B cell (primary cell): Measurements from ENCODE around the gene PHF23. TPM values are rescaled to one million over a fixed set of nuclear protein-coding genes. Genes with fewer than 3 reads are reported as not detected.

ENCODE experiments used
- ATAC-seq: fragments of 200-7000 bp; cut with Tn5 transposase; one replicate; pipeline ENCODE4 v1.10.0; 2021; ENCODE audit warnings: low read depth, mild to moderate bottlenecking, moderate number of reproducible peaks, moderate library complexity
- CTCF ChIA-PET: fragments of 350-600 bp; sonication (Branson Sonifier 250); formaldehyde crosslinking; loops from one replicate; lab custom pipeline; 2021; ENCODE audit warnings: antibody characterized with exemption, inconsistent platforms; lab: Charles Lee
- POLR2A ChIA-PET: fragments of 350-600 bp; sonication (Branson Sonifier 250); formaldehyde crosslinking; loops from one replicate; lab custom pipeline; 2021; ENCODE audit warnings: antibody characterized with exemption; lab: Charles Lee
- DNase-seq: peaks from one replicate; pipeline ENCODE4 v3.0.0; 2013
- H2AFZ ChIP-seq: 2 replicates; pipeline ENCODE4 v1.6.1; 2012; ENCODE audit warnings: mild to moderate bottlenecking, low read depth, low read length; ENCODE audit not compliant: insufficient read depth, poor library complexity, severe bottlenecking
- H3K27ac ChIP-seq, 2 donors: 1 replicate in 1 of 2; 2 replicates in 1 of 2; pipeline ENCODE4 v1.5.1; 2012 to 2013; ENCODE audit warnings: low read length in 2 of 2, mild to moderate bottlenecking in 2 of 2, moderate library complexity in 1 of 2
- H3K27me3 ChIP-seq, 4 experiments: fragments of 200-600 bp in 1 of 4; sonication (generic) in 1 of 4; replicated peaks in 1 of 4; 1 replicate in 2 of 4; 2 replicates in 2 of 4; pipeline versions ENCODE4 v1.6.1 to v1.7.0; 2013 to 2016; ENCODE audit warnings: low read length in 3 of 4, mild to moderate bottlenecking in 2 of 4, mixed read lengths in 1 of 4, moderate library complexity in 1 of 4; ENCODE audit not compliant: insufficient read depth in 4 of 4, control insufficient read depth in 3 of 4; ENCODE audit errors: control extremely low read depth in 1 of 4
- H3K36me3 ChIP-seq, 2 experiments: replicated peaks in 1 of 2; 1 replicate in 1 of 2; 2 replicates in 1 of 2; pipeline versions ENCODE4 v1.6.1 to v1.7.1; 2013; ENCODE audit warnings: low read length in 1 of 2; ENCODE audit not compliant: insufficient read depth in 2 of 2, control insufficient read depth in 1 of 2; ENCODE audit errors: control extremely low read depth in 1 of 2, extremely low read depth in 1 of 2
- H3K4me1 ChIP-seq, 2 donors: fragments of 200-600 bp in 1 of 2; sonication (generic) in 1 of 2; 1 replicate in 1 of 2; 2 replicates in 1 of 2; pipeline versions ENCODE4 v1.5.1 to v1.6.1; 2013 to 2017; ENCODE audit warnings: low read length in 2 of 2; ENCODE audit not compliant: control insufficient read depth in 2 of 2, insufficient read depth in 2 of 2
- H3K4me2 ChIP-seq: replicated peaks from 2 replicates; pipeline ENCODE3; 2012; ENCODE audit warnings: mild to moderate bottlenecking, low read depth, low read length; ENCODE audit not compliant: poor library complexity, severe bottlenecking
- H3K4me3 ChIP-seq, 5 experiments: fragments of 200-600 bp in 1 of 5; sonication (generic) in 1 of 5; 1 replicate in 3 of 5; 2 replicates in 2 of 5; pipeline versions ENCODE4 v1.5.1 to v1.7.0; 2011 to 2016; ENCODE audit warnings: low read length in 4 of 5, mild to moderate bottlenecking in 4 of 5, low read depth in 2 of 5, control low read depth in 1 of 5, moderate library complexity in 1 of 5; ENCODE audit not compliant: insufficient read depth in 1 of 5; ENCODE audit errors: control extremely low read depth in 1 of 5, extremely low read depth in 1 of 5
- H3K79me2 ChIP-seq: fragments of 200-600 bp; sonication (generic); one replicate; pipeline ENCODE4 v1.6.0; 2016; ENCODE audit warnings: low read length; ENCODE audit not compliant: control insufficient read depth, insufficient read depth
- H3K9ac ChIP-seq: fragments of 200-600 bp; sonication (generic); 2 replicates; pipeline ENCODE4 v1.6.1; 2017; ENCODE audit warnings: mild to moderate bottlenecking, low read length, moderate library complexity
- H3K9me3 ChIP-seq, 3 donors: one replicate each; pipeline versions ENCODE4 v1.6.1 to v1.7.1; 2013; ENCODE audit warnings: low read length in 2 of 3; ENCODE audit not compliant: control insufficient read depth in 2 of 3, insufficient read depth in 1 of 3; ENCODE audit errors: control extremely low read depth in 1 of 3
- H4K20me1 ChIP-seq: 2 replicates; pipeline ENCODE4 v1.6.0; 2012; ENCODE audit warnings: mild to moderate bottlenecking, low read length; ENCODE audit not compliant: insufficient read depth, control insufficient read depth, poor library complexity, severe bottlenecking
- H3K27ac Mint-ChIP-seq: one replicate; pipeline ENCODE4 v1.8.0; 2021; ENCODE audit warnings: mixed read lengths
- H3K27me3 Mint-ChIP-seq: one replicate; pipeline ENCODE4 v1.8.0; 2021; ENCODE audit warnings: mixed read lengths
- H3K4me1 Mint-ChIP-seq: one replicate; pipeline ENCODE4 v1.8.0; 2021; ENCODE audit warnings: mixed read lengths
- H3K4me3 Mint-ChIP-seq: one replicate; pipeline ENCODE4 v1.8.0; 2021; ENCODE audit warnings: mixed read lengths
- H3K9me3 Mint-ChIP-seq: one replicate; pipeline ENCODE4 v1.8.0; 2022; ENCODE audit warnings: mixed read lengths; ENCODE audit not compliant: insufficient read depth
- CTCF ChIP-seq: fragments of 200-600 bp; IDR thresholded peaks from one replicate; pipeline ENCODE4 v1.8.0; 2022; ENCODE audit warnings: antibody characterized with exemption, mild to moderate bottlenecking
- EZH2 ChIP-seq: IDR thresholded peaks from 2 replicates; pipeline ENCODE4 v1.6.1; 2012; ENCODE audit warnings: borderline replicate concordance, low read depth, mild to moderate bottlenecking, moderate library complexity, low read length; ENCODE audit not compliant: insufficient read depth, poor library complexity, severe bottlenecking
- WGBS: methylation state at CpG from one replicate; pipeline ENCODE4 v1.1.5; 2013; ENCODE audit warnings: missing lambda C conversion rate; ENCODE audit not compliant: insufficient coverage; 5-methylcytosine and 5-hydroxymethylcytosine counted together
- intact Hi-C: fragments of 100-400 bp; cut with micrococcal nuclease; formaldehyde crosslinking; loops from one replicate; pipeline ENCODE4 v1.10.0; 2022
- polyA plus RNA-seq: library from polyadenylated mRNA; depleted of rRNA; stranded (reverse); fragments of >200 nt; gene quantifications from 2 replicates; pipeline ENCODE4 v1.2.3, GENCODE V29; 2012
- total RNA-seq, 2 donors: library from RNA; stranded (reverse); fragments of 120-200 nt in 1 of 2; gene quantifications; 1 replicate in 1 of 2; 2 replicates in 1 of 2; pipeline versions ENCODE4 v1.2.3 to v1.2.4, GENCODE V29; 2013 to 2022

The PHF23 gene
- total and polyA plus RNA-seq, 2 donors (not counting 1 experiment from before 2014, with no cell fraction given), result 17.6 to 42.3 TPM

DNA sequence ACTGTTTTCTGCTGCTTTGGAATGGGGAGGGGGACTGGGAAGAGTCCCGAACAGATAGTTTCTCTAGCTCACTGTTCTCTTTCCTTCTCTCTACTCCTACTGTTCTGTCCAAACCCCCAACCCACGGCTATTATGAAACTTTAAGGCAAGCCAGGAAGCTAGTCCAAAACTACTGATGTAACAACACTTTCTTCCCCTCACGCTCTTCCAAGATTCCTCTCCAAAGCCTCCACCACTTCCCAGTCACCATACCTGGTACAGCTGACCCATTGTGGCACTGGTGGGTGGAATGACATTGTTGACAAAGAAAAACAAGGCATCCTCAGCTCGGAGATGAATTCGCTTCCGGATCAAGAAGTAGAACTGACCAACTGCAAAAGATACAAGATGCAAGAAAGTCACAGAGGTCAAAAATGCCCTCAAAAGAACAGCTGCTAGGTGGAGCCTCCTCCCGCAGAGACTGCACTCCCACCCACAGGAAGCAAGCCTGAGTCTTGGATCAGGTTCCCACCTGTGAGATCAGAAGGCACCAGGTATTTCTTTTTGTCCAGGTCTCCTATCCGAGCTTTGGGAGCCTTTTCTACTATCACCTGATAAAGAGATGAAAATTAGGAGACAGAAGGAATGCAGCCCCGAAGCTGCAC, 2.0 kb upstream of the PHF23 start:
- Mint-ChIP-seq H3K9me3 (no peaks in the 10 kb centered on the region), H3K27me3 (no peaks in the 10 kb centered on the region), H3K4me1 (peaks cover 44% of the 10 kb centered on the region), H3K4me3 (peak overlapping the region; percentile 98), H3K27ac (peak overlapping the region; percentile 100)
- intact Hi-C loops, result no loop called here
- H3K4me2 ChIP-seq, result peak overlapping the region; percentile 79
- peaks cover 22% of the 10 kb centered on the region for H4K20me1 ChIP-seq
- H3K9ac ChIP-seq, result peak overlapping the region; percentile 82
- 70% methylated on average over 6 of the region's 9 CpGs for WGBS
- peak overlapping the region; percentile 94 to 97 for H3K27ac ChIP-seq
- H3K36me3 ChIP-seq, result peaks cover 1 to 29% of the 10 kb centered on the region in 2 experiments
- no peak for ATAC-seq
- H2AFZ ChIP-seq, result peak overlapping the region; percentile 86
- POLR2A ChIA-PET, result interaction anchor here (0.6 to 13.1 kb wide), 6 partner anchors 9 to 240 kb away, joined by 3 to 157 read pairs (median 10); partner anchors contain the start of genes ACADVL, CTDNEP1, DLG4 and ELP5
- CTCF ChIA-PET, result interaction anchor here (0.6 to 5.0 kb wide), 6 partner anchors 8 to 314 kb away, joined by 3 to 36 read pairs (median 4); partner anchors contain the start of genes ACADVL, CTDNEP1, DLG4 and ELP5
- peak overlapping the region; percentile 81 to 99 (median 99) for H3K4me3 ChIP-seq
- DNase-seq, result no peak
- H3K4me1 ChIP-seq, result peaks cover 31 to 36% of the 10 kb centered on the region in 2 donors
- no peaks in the 10 kb centered on the region for H3K9me3 ChIP-seq
- no peak for TF ChIP-seq EZH2
- no peak for TF ChIP-seq CTCF
- peaks cover 37% of the 10 kb centered on the region for H3K79me2 ChIP-seq
- H3K27me3 ChIP-seq, result no peaks in the 10 kb centered on the region

DNA sequence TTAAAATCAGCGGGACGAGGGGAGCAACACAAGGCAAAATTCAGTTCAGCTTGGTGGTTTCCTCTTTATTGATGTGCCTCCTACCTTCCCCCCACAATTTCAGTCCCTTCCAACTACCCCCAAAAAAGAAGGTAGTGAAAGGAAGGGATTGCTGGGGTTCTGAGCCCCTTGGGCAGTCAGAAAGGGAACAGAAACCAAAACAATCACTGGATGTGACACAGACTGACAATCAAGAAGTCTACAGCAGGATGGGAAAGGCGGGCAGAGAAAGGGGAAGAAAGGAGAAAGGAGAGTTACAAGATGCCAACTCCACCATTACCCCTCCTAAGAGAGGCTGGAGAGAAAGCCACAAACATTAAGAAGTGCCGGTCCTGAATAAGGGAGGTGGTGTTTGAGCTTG, 1.1 kb upstream of the PHF23 start:
- Mint-ChIP-seq H3K4me1 (peaks cover 52% of the 10 kb centered on the region), H3K27me3 (no peaks in the 10 kb centered on the region), H3K27ac (peak overlapping the region; percentile 100), H3K4me3 (peak overlapping the region; percentile 98), H3K9me3 (no peaks in the 10 kb centered on the region)
- ChIA-PET CTCF (interaction anchor here (0.9 to 5.0 kb wide), 5 partner anchors 9 to 56 kb away, joined by 3 to 36 read pairs (median 6); partner anchors contain the start of genes ACADVL, CTDNEP1, DLG4 and ELP5), POLR2A (interaction anchor here (0.6 to 13.1 kb wide), 4 partner anchors 10 to 1007 kb away, joined by 3 to 157 read pairs (median 15); partner anchors contain the start of genes ACADVL, CTC1, CTDNEP1 and DLG4)
- 50% methylated on average over 2 of the region's 4 CpGs for WGBS
- intact Hi-C loops, result no loop called here
- peaks cover 22% of the 10 kb centered on the region for H4K20me1 ChIP-seq
- H3K4me1 ChIP-seq, result peaks cover 33 to 41% of the 10 kb centered on the region in 2 donors
- DNase-seq (peak; percentile 73), ATAC-seq (no peak)
- H2AFZ ChIP-seq, result no peak overlapping the region
- peaks cover 0 to 29% of the 10 kb centered on the region in 2 experiments for H3K36me3 ChIP-seq
- peak overlapping the region; percentile 94 for H3K9ac ChIP-seq
- H3K9me3 ChIP-seq, result no peaks in the 10 kb centered on the region
- H3K27me3 ChIP-seq, result no peaks in the 10 kb centered on the region
- peaks cover 37% of the 10 kb centered on the region for H3K79me2 ChIP-seq
- H3K27ac ChIP-seq, result peak overlapping the region; percentile 33 to 97
- H3K4me3 ChIP-seq, result peak overlapping the region in 2 of 5 experiments; percentile 32 to 97
- TF ChIP-seq EZH2 (no peak), CTCF (no peak)
- peak overlapping the region; percentile 79 for H3K4me2 ChIP-seq
